H1 (cell line): ENCODE data around the gene SRGAP3. TPM values are rescaled to one million over a fixed set of nuclear protein-coding genes. Genes with fewer than 3 reads are reported as not detected.

Experiments used
- CTCF ChIA-PET: fragments of 300-600 bp; sonication (Branson Sonifier 250); formaldehyde crosslinking; loops from one replicate; lab custom pipeline; 2021; ENCODE audit not compliant: partially characterized antibody; lab: Charles Lee
- POLR2A ChIA-PET: fragments of 300-600 bp; sonication (Branson Sonifier 250); formaldehyde crosslinking; loops from one replicate; lab custom pipeline; 2021; ENCODE audit warnings: inconsistent platforms; ENCODE audit not compliant: partially characterized antibody; lab: Charles Lee
- DNase-seq, 2 experiments: peaks; one replicate each; pipeline versions ENCODE4 v3.0.0 to v3.0.0-alpha.2; 2010 to 2022; ENCODE audit warnings: low spot score in 2 of 2, low read depth in 1 of 2, mixed read lengths in 1 of 2
- FAIRE-seq: peaks from 2 replicates; lab custom pipeline; 2011; peaks lifted over from hg19 to GRCh38; lab: Jason Lieb, UNC
- H2AFZ ChIP-seq: 2 replicates; pipeline ENCODE4 v1.8.1; 2012; ENCODE audit warnings: low read length, inconsistent platforms
- H2AK5ac ChIP-seq: 2 replicates; pipeline ENCODE4 v1.6.1; 2013; ENCODE audit warnings: low read depth, low read length
- H2BK120ac ChIP-seq: replicated peaks from 2 replicates; pipeline ENCODE3; 2013; ENCODE audit warnings: low read depth, low read length, inconsistent platforms
- H2BK12ac ChIP-seq: 2 replicates; pipeline ENCODE4 v1.6.1; 2013; ENCODE audit warnings: low read depth, low read length
- H2BK15ac ChIP-seq: 2 replicates; pipeline ENCODE4 v1.6.1; 2013; ENCODE audit warnings: low read length
- H2BK20ac ChIP-seq: 2 replicates; pipeline ENCODE4 v1.6.1; 2013; ENCODE audit warnings: low read length
- H2BK5ac ChIP-seq: 2 replicates; pipeline ENCODE4 v1.6.1; 2013; ENCODE audit warnings: low read depth, low read length
- H3K14ac ChIP-seq: 2 replicates; pipeline ENCODE4 v1.6.1; 2013; ENCODE audit warnings: inconsistent platforms; ENCODE audit not compliant: insufficient read length
- H3K18ac ChIP-seq: 2 replicates; pipeline ENCODE4 v1.6.1; 2013; ENCODE audit warnings: low read length; ENCODE audit errors: extremely low read depth
- H3K23ac ChIP-seq: 2 replicates; pipeline ENCODE4 v1.6.1; 2013; ENCODE audit warnings: inconsistent platforms; ENCODE audit not compliant: insufficient read length
- H3K23me2 ChIP-seq: 2 replicates; pipeline ENCODE4 v1.6.1; 2013; ENCODE audit warnings: low read depth, low read length
- H3K27ac ChIP-seq: 2 replicates; pipeline ENCODE4 v1.6.1; 2011; ENCODE audit warnings: low read depth, low read length, inconsistent platforms
- H3K27me3 ChIP-seq, 4 experiments: replicated peaks in 1 of 4; 1 replicate in 1 of 4; 2 replicates in 3 of 4; pipeline versions ENCODE4 v1.6.1 to v1.8.1; 2011 to 2013; ENCODE audit warnings: low read length in 3 of 4, mild to moderate bottlenecking in 3 of 4, inconsistent platforms in 2 of 4, mixed read lengths in 2 of 4, moderate library complexity in 1 of 4; ENCODE audit not compliant: control insufficient read depth in 3 of 4, insufficient read depth in 3 of 4; ENCODE audit errors: extremely low read depth in 1 of 4
- H3K36me3 ChIP-seq, 4 experiments: 2 replicates each; pipeline versions ENCODE4 v1.6.1 to v1.8.1; 2011 to 2013; ENCODE audit warnings: mild to moderate bottlenecking in 4 of 4, low read length in 3 of 4, moderate library complexity in 2 of 4, control low read depth in 1 of 4, inconsistent platforms in 1 of 4; ENCODE audit not compliant: insufficient read depth in 4 of 4, control insufficient read depth in 2 of 4
- H3K4ac ChIP-seq: replicated peaks from 2 replicates; pipeline ENCODE3; 2013; ENCODE audit warnings: low read length, low read depth, mixed read lengths, inconsistent platforms; ENCODE audit not compliant: insufficient read length
- H3K4me1 ChIP-seq, 4 experiments: replicated peaks in 1 of 4; 1 replicate in 1 of 4; 2 replicates in 3 of 4; pipeline versions ENCODE4 v1.6.1 to v1.8.1; 2011 to 2013; ENCODE audit warnings: low read length in 3 of 4, inconsistent platforms in 2 of 4, mixed read lengths in 1 of 4; ENCODE audit not compliant: insufficient read depth in 4 of 4, control insufficient read depth in 3 of 4
- H3K4me2 ChIP-seq, 2 experiments: 2 replicates each; pipeline versions ENCODE4 v1.6.1 to v1.8.1; 2011 to 2013; ENCODE audit warnings: low read depth in 2 of 2, low read length in 2 of 2, control low read depth in 1 of 2, inconsistent platforms in 1 of 2, mild to moderate bottlenecking in 1 of 2; ENCODE audit not compliant: insufficient read depth in 1 of 2
- H3K4me3 ChIP-seq, 4 experiments: fragments of 200-600, 300-600 bp in 1 of 4; sonication (generic), shearing (Covaris generic), sonication (Bioruptor Twin) in 1 of 4; 2 replicates each; pipeline versions ENCODE4 v1.5.1 to v1.8.1; 2011 to 2016; ENCODE audit warnings: low read length in 4 of 4, low read depth in 3 of 4, control low read depth in 2 of 4, inconsistent platforms in 2 of 4, mild to moderate bottlenecking in 2 of 4, mixed read lengths in 1 of 4, moderate library complexity in 1 of 4; ENCODE audit not compliant: insufficient read depth in 2 of 4; ENCODE audit errors: extremely low read depth in 1 of 4
- H3K56ac ChIP-seq: replicated peaks from 2 replicates; pipeline ENCODE3; 2013; ENCODE audit warnings: low read depth, mild to moderate bottlenecking, mixed read lengths, low read length, inconsistent platforms; ENCODE audit not compliant: insufficient read length
- H3K79me1 ChIP-seq: 2 replicates; pipeline ENCODE4 v1.6.1; 2013; ENCODE audit warnings: low read depth, low read length, control low read depth
- H3K79me2 ChIP-seq, 2 experiments: 2 replicates each; pipeline versions ENCODE4 v1.6.1 to v1.8.1; 2012 to 2013; ENCODE audit warnings: low read length in 2 of 2, mild to moderate bottlenecking in 2 of 2, inconsistent platforms in 1 of 2; ENCODE audit not compliant: insufficient read depth in 2 of 2, control insufficient read depth in 1 of 2
- H3K9ac ChIP-seq, 4 experiments: replicated peaks in 1 of 4; 1 replicate in 1 of 4; 2 replicates in 3 of 4; pipeline versions ENCODE4 v1.6.1 to v1.8.1; 2011 to 2013; ENCODE audit warnings: low read depth in 3 of 4, low read length in 3 of 4, control low read depth in 2 of 4, mild to moderate bottlenecking in 2 of 4, moderate library complexity in 2 of 4, inconsistent platforms in 1 of 4; ENCODE audit errors: extremely low read depth in 1 of 4
- H3K9me3 ChIP-seq, 2 experiments: 2 replicates each; pipeline versions ENCODE4 v1.6.1 to v1.8.1; 2012 to 2013; ENCODE audit warnings: mild to moderate bottlenecking in 2 of 2, moderate library complexity in 2 of 2, control low read depth in 1 of 2, inconsistent platforms in 1 of 2, low read depth in 1 of 2, low read length in 1 of 2, mixed read lengths in 1 of 2; ENCODE audit not compliant: insufficient read depth in 2 of 2
- H4K20me1 ChIP-seq, 2 experiments: replicated peaks in 1 of 2; 2 replicates each; pipeline versions ENCODE3 to v1.8.1; 2011 to 2013; ENCODE audit warnings: inconsistent platforms in 2 of 2, low read length in 2 of 2, mild to moderate bottlenecking in 1 of 2; ENCODE audit not compliant: insufficient read depth in 2 of 2, control insufficient read depth in 1 of 2
- H4K5ac ChIP-seq: 2 replicates; pipeline ENCODE4 v1.6.1; 2013; ENCODE audit warnings: low read length, low read depth, mixed read lengths, inconsistent platforms; ENCODE audit not compliant: insufficient read length
- H4K8ac ChIP-seq: 2 replicates; pipeline ENCODE4 v1.8.0; 2013; ENCODE audit warnings: mild to moderate bottlenecking, moderate library complexity, low read length, inconsistent platforms; ENCODE audit not compliant: insufficient read depth; ENCODE audit errors: extremely low read depth
- H4K91ac ChIP-seq: replicated peaks from 2 replicates; pipeline ENCODE3; 2013; ENCODE audit warnings: low read length, mixed read lengths, inconsistent platforms; ENCODE audit not compliant: insufficient read length
- GABPA ChIP-seq: IDR thresholded peaks from 2 replicates; pipeline ENCODE4 v1.6.1; 2011; ENCODE audit warnings: mild to moderate bottlenecking, low read length, moderate library complexity, borderline replicate concordance; ENCODE audit not compliant: insufficient read depth
- WGBS, 2 experiments: shearing (Covaris generic) in 1 of 2; methylation state at CpG; one replicate each; pipeline versions ENCODE4 v1.1.6 to v1.1.7; 2013 to 2015; ENCODE audit warnings: low lambda C conversion rate in 2 of 2, mixed read lengths in 2 of 2, inconsistent platforms in 1 of 2, low coverage in 1 of 2, missing lambda C conversion rate in 1 of 2; ENCODE audit not compliant: insufficient replicate concordance in 2 of 2, insufficient coverage in 1 of 2, insufficient read length in 1 of 2; ENCODE audit errors: extremely low coverage in 1 of 2, missing lambda C conversion rate in 1 of 2; 5-methylcytosine and 5-hydroxymethylcytosine counted together
- polyA plus RNA-seq, 7 experiments: library from polyadenylated mRNA; depleted of rRNA in 3 of 7; stranded (reverse) in 5 of 7; unstranded in 2 of 7; fragments of >200 nt in 5 of 7; fragments of 200-250 nt in 2 of 7; gene quantifications; 1 replicate in 5 of 7; 2 replicates in 1 of 7; 4 replicates in 1 of 7; pipeline versions ENCODE4 v1.2.1 to v1.2.3, GENCODE V29; 2011 to 2013; ENCODE audit warnings: missing spikeins in 2 of 7, mixed read lengths in 2 of 7
- total RNA-seq: library from RNA; stranded (reverse); fragmentation: NEBNext Ultra II Directional; extraction: Animal tissue kit (Norgen Biotek cat#: 25700); gene quantifications from 2 replicates; pipeline ENCODE4 v1.2.1, GENCODE V29; 2021

The SRGAP3 gene
- total and polyA plus RNA-seq, 2 of the 8 experiments (the other 6 are each of a cell fraction or from before 2014, with no cell fraction given): 5.8 to 11.4 TPM

GRCh38 chr3:9045371-9045770 is 204.1 kb downstream of the SRGAP3 start:
- Histone ChIP-seq H2AK5ac (no peak overlapping the region), H4K20me1 (no peaks in the 10 kb centered on the region), H4K5ac (no peak overlapping the region), H3K79me1 (no peaks in the 10 kb centered on the region), H3K23me2 (no peaks in the 10 kb centered on the region), H3K79me2 (no peaks in the 10 kb centered on the region), H3K27me3 (no peaks in the 10 kb centered on the region), H3K4me3 (no peak overlapping the region), H3K9me3 (no peaks in the 10 kb centered on the region), H4K91ac (no peak overlapping the region), H3K9ac (no peak overlapping the region), H4K8ac (no peak overlapping the region), H2BK5ac (no peak overlapping the region), H2BK12ac (no peak overlapping the region), H3K18ac (no peak overlapping the region), H3K4me1 (peaks cover 0 to 4% (median 0%) of the 10 kb centered on the region in 4 experiments; a peak in 2 of 7 replicates), H2BK15ac (no peak overlapping the region), H3K14ac (no peak overlapping the region), H3K23ac (no peak overlapping the region), H3K27ac (no peak overlapping the region), H3K36me3 (no peaks in the 10 kb centered on the region), H2BK20ac (no peak overlapping the region), H3K4me2 (no peak overlapping the region), H2BK120ac (no peak overlapping the region), H2AFZ (no peak overlapping the region), H3K56ac (no peak overlapping the region), H3K4ac (no peak overlapping the region)
- DNase-seq (no peak), FAIRE-seq (no peak)
- CTCF ChIA-PET: interaction anchor here (0.6 to 2.2 kb wide), 6 partner anchors 9 to 190 kb away, joined by 3 to 7 read pairs (median 4); no protein-coding TSS in a partner anchor
- POLR2A ChIA-PET: no interaction called here
- WGBS, 2 experiments: 91% methylated on average over 7 of the region's 7 CpGs; no CpG with 5 or more reads in 1 of the 2 experiments
- TF ChIP-seq GABPA: no peak
